ENCODE measurements around the gene WNT6.
"Not testable (repeated sequence)": the region's sequence is repeated elsewhere in the genome, so short reads cannot be mapped to it uniquely, and the experiment has no call there.

WNT6 gene

GRCh38 chr2:218830526-218831306 lies 28.9 kb upstream of the WNT6 start:
- DNase-seq: no peak

- DNase-seq: no peak
These were observed 28.1 kb upstream of the WNT6 start, which contains the start of gene PRKAG3 for GRCh38 chr2:218831378-218831990. Gene PRKAG3, minus strand, starts transcription at chr2:218831803.

GRCh38 chr2:218832081-218832480 lies 27.5 kb upstream of the WNT6 start:
- DNase-seq: no peak

GRCh38 chr2:218832520-218832919 lies 27.1 kb upstream of the WNT6 start:
- DNase-seq: no peak

- DNase-seq: no peak
These were observed 26.5 kb upstream of the WNT6 start for GRCh38 chr2:218833023-218833609.

GRCh38 chr2:218834685-218835084 lies 24.9 kb upstream of the WNT6 start:
- no peak for DNase-seq

GRCh38 chr2:218837495-218837894 lies 22.1 kb upstream of the WNT6 start:
- no peak for DNase-seq

- DNase-seq: no peak
These were observed 20.2 kb upstream of the WNT6 start for GRCh38 chr2:218839430-218839829.

GRCh38 chr2:218839888-218840287 lies 19.7 kb upstream of the WNT6 start:
- no peak for DNase-seq

GRCh38 chr2:218844334-218844733 lies 15.3 kb upstream of the WNT6 start:
- not testable (repeated sequence) for DNase-seq

GRCh38 chr2:218846963-218847362 lies 12.6 kb upstream of the WNT6 start:
- DNase-seq: not testable (repeated sequence)

GRCh38 chr2:218849721-218850120 lies 9.9 kb upstream of the WNT6 start:
- no peak for DNase-seq

GRCh38 chr2:218850796-218851195 lies 8.8 kb upstream of the WNT6 start:
- no peak for DNase-seq

GRCh38 chr2:218851286-218851685 lies 8.3 kb upstream of the WNT6 start:
- no peak for DNase-seq

GRCh38 chr2:218852911-218853667 lies 6.5 kb upstream of the WNT6 start:
- peak; percentile 85 for DNase-seq

GRCh38 chr2:218853766-218854165 lies 5.8 kb upstream of the WNT6 start:
- no peak for DNase-seq

GRCh38 chr2:218854860-218855259 lies 4.7 kb upstream of the WNT6 start:
- DNase-seq: no peak

GRCh38 chr2:218855305-218856166 lies 4.1 kb upstream of the WNT6 start:
- DNase-seq: no peak

- DNase-seq: no peak
These were observed 3.3 kb upstream of the WNT6 start for GRCh38 chr2:218856167-218856895.

GRCh38 chr2:218856896-218857243 lies 2.7 kb upstream of the WNT6 start:
- DNase-seq: no peak

- no peak for DNase-seq
These were observed 2.1 kb upstream of the WNT6 start for GRCh38 chr2:218857371-218858137.

All from activated CD8-positive, alpha-beta memory T cell treated with anti-CD3 and anti-CD28 coated beads for 24 hours (primary cell).